H1 (cell line): ENCODE data around the gene RGS17. TPM values are rescaled to one million over a fixed set of nuclear protein-coding genes. Genes with fewer than 3 reads are reported as not detected.

Experiments
- KDM4A ChIP-seq: IDR thresholded peaks from one replicate; pipeline ENCODE4 v1.7.1; 2012; ENCODE audit warnings: low read depth, mild to moderate bottlenecking, moderate library complexity, low read length, inconsistent platforms; ENCODE audit not compliant: severe bottlenecking
- RAD21 ChIP-seq, 2 experiments: IDR thresholded peaks in 1 of 2; conservative IDR thresholded peaks in 1 of 2; 2 replicates each; pipeline ENCODE4 v1.6.1; 2011; ENCODE audit warnings: low read depth in 2 of 2, low read length in 2 of 2, improper control_type of control experiment in 1 of 2, inconsistent platforms in 1 of 2, mild to moderate bottlenecking in 1 of 2, moderate library complexity in 1 of 2
- RXRA ChIP-seq: IDR thresholded peaks from 2 replicates; pipeline ENCODE4 v1.6.1; 2011; ENCODE audit warnings: low read depth, mild to moderate bottlenecking, low read length, moderate library complexity; ENCODE audit not compliant: insufficient read depth
- polyA plus RNA-seq, 7 experiments: library from polyadenylated mRNA; depleted of rRNA in 3 of 7; stranded (reverse) in 5 of 7; unstranded in 2 of 7; fragments of >200 nt in 5 of 7; fragments of 200-250 nt in 2 of 7; gene quantifications; 1 replicate in 5 of 7; 2 replicates in 1 of 7; 4 replicates in 1 of 7; pipeline versions ENCODE4 v1.2.1 to v1.2.3, GENCODE V29; 2011 to 2013; ENCODE audit warnings: missing spikeins in 2 of 7, mixed read lengths in 2 of 7
- total RNA-seq: library from RNA; stranded (reverse); fragmentation: NEBNext Ultra II Directional; extraction: Animal tissue kit (Norgen Biotek cat#: 25700); gene quantifications from 2 replicates; pipeline ENCODE4 v1.2.1, GENCODE V29; 2021
- TF ChIP-seq, protein P1 (sequence below), 3 experiments: IDR thresholded peaks; 1 replicate in 2 of 3; 2 replicates in 1 of 3; pipeline versions ENCODE4 v1.5.1 to v1.6.1; 2011; ENCODE audit warnings: low read length in 3 of 3, mild to moderate bottlenecking in 3 of 3, inconsistent platforms in 2 of 3, low read depth in 1 of 3, moderate library complexity in 1 of 3; ENCODE audit not compliant: insufficient read depth in 1 of 3; ENCODE audit errors: control extremely low read depth in 1 of 3

Gene RGS17
- total and polyA plus RNA-seq, 2 of the 8 experiments (the other 6 are each of a cell fraction or from before 2014, with no cell fraction given): 2.0 to 12.2 TPM

DNA sequence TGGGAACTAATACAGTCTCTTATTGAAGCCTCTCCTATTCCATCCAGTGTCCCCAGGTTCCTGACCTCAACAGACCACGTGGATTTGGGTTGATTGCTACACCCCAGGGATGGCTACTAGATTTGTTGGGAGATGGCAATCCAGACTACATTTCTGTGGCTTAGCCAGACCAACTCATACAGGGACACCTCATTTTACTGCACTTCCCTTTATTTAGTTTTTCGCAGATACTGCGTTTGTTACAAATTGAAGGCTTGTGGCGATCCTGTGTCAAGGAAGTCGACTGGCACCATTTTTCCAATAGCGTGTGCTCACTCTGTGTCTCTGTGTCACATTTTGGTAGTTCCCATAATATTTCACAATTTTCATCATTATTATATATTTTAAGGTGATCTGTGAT, 118.2 kb downstream of the RGS17 start (continued):
- TF ChIP-seq, protein P1, sequence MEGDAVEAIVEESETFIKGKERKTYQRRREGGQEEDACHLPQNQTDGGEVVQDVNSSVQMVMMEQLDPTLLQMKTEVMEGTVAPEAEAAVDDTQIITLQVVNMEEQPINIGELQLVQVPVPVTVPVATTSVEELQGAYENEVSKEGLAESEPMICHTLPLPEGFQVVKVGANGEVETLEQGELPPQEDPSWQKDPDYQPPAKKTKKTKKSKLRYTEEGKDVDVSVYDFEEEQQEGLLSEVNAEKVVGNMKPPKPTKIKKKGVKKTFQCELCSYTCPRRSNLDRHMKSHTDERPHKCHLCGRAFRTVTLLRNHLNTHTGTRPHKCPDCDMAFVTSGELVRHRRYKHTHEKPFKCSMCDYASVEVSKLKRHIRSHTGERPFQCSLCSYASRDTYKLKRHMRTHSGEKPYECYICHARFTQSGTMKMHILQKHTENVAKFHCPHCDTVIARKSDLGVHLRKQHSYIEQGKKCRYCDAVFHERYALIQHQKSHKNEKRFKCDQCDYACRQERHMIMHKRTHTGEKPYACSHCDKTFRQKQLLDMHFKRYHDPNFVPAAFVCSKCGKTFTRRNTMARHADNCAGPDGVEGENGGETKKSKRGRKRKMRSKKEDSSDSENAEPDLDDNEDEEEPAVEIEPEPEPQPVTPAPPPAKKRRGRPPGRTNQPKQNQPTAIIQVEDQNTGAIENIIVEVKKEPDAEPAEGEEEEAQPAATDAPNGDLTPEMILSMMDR (IDR thresholded peaks at IDR 0.05; ENCODE audit: control extremely low read depth in 1 of 3, insufficient read depth in 1 of 3, low read depth in 1 of 3, low read length in 3 of 3): no peak
- TF ChIP-seq RXRA (no peak), KDM4A (no peak), RAD21 (IDR thresholded peaks at IDR 0.05 in 1 of 2, conservative IDR thresholded peaks at IDR 0.05 in 1 of 2; ENCODE audit: low read depth in 2 of 2, low read length in 2 of 2) (no peak)
